ENCODE data around the gene SPATA21. TPM values are rescaled to one million over a fixed set of nuclear protein-coding genes. Genes with fewer than 3 reads are reported as not detected.

SPATA21 gene
- polyA plus RNA-seq, 1 donor (not counting 4 experiments of a cell fraction or from before 2014, with no cell fraction given): 0.04 TPM

DNA sequence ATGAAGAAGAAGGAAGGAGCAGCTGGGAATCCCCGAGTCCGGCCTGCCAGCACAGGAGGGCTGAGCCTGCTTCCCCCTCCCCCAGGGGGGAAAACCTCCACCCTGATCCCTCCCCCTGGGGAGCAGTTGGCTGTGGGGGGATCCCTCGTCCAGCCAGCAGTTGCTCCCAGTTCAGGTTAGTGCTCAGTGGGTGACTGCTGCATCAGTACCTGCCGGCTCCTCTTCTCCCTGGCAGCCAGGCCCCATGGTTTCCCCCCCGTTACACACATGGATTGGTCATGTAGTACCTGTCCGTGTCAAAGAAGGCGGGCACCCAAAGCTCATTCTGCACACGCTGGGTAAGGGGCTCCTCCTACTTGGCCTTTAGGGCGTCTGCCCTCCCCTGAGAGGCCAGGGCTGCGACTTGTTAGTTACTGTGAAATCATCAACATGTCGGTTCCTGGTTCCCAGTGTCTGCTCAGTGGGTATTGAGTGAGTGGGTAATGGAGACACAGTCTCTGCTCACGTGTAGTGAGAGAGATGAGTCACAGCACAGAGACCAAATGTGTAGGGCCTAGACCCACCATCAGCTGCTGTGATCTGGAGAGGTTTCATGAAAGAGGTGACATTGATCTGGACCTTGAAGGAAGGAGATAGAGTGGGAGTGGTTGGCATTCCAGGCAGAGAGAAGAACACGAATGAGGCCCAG, 14.8 kb upstream of the SPATA21 start:
- Histone ChIP-seq H3K27me3 (ENCODE audit: control insufficient read depth, extremely low read depth, insufficient read depth, low read length) (no peaks in the 10 kb centered on the region), H2AFZ (ENCODE audit: control insufficient read depth, low read length) (no peak overlapping the region), H3K9me1 (ENCODE audit: control insufficient read depth, extremely low read depth, insufficient read depth, low read length) (no peaks in the 10 kb centered on the region), H3K9ac (ENCODE audit: control insufficient read depth, extremely low read depth, insufficient read depth, low read length) (no peak overlapping the region), H3K79me2 (ENCODE audit: control insufficient read depth, insufficient read depth, low read length) (peaks cover 26% of the 10 kb centered on the region), H3K4me2 (ENCODE audit: control insufficient read depth, extremely low read depth, insufficient read depth, low read depth, low read length) (no peak overlapping the region), H3K4me3 (ENCODE audit: control insufficient read depth in 2 of 3, extremely low read depth in 1 of 3, insufficient read depth in 2 of 3, low read depth in 1 of 3, low read length in 3 of 3) (no peak overlapping the region), H3K36me3 (ENCODE audit: control insufficient read depth in 2 of 2, extremely low read depth in 1 of 2, insufficient read depth in 2 of 2, low read length in 2 of 2) (peaks cover 49% of the 10 kb centered on the region in 2 experiments), H3K9me3 (ENCODE audit: control insufficient read depth, low read depth, low read length) (no peaks in the 10 kb centered on the region), H3K27ac (ENCODE audit: control insufficient read depth, insufficient read depth, low read length) (no peak overlapping the region), H4K20me1 (ENCODE audit: control insufficient read depth, extremely low read depth, insufficient read depth, low read length) (no peaks in the 10 kb centered on the region), H3K4me1 (ENCODE audit: control insufficient read depth, extremely low read depth, insufficient read depth, low read length) (no peaks in the 10 kb centered on the region)
- DNase-seq (ENCODE audit: low read depth, low spot score): no peak
- FAIRE-seq: no peak
- TF ChIP-seq, protein P1, sequence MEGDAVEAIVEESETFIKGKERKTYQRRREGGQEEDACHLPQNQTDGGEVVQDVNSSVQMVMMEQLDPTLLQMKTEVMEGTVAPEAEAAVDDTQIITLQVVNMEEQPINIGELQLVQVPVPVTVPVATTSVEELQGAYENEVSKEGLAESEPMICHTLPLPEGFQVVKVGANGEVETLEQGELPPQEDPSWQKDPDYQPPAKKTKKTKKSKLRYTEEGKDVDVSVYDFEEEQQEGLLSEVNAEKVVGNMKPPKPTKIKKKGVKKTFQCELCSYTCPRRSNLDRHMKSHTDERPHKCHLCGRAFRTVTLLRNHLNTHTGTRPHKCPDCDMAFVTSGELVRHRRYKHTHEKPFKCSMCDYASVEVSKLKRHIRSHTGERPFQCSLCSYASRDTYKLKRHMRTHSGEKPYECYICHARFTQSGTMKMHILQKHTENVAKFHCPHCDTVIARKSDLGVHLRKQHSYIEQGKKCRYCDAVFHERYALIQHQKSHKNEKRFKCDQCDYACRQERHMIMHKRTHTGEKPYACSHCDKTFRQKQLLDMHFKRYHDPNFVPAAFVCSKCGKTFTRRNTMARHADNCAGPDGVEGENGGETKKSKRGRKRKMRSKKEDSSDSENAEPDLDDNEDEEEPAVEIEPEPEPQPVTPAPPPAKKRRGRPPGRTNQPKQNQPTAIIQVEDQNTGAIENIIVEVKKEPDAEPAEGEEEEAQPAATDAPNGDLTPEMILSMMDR (optimal IDR thresholded peaks at IDR 0.05 in 1 of 3, IDR thresholded peaks at IDR 0.05 in 1 of 3, conservative IDR thresholded peaks at IDR 0.05 in 1 of 3; ENCODE audit: extremely low read depth in 1 of 3, insufficient read depth in 2 of 3, low read length in 3 of 3): no peak
- TF ChIP-seq EZH2 (IDR thresholded peaks at IDR 0.05; ENCODE audit: low read length): no peak
- dilution Hi-C loops (cut with MboI; ENCODE audit: extremely low pct_ligation_motif_present, low sequenced_read_pairs): no loop called here

DNA sequence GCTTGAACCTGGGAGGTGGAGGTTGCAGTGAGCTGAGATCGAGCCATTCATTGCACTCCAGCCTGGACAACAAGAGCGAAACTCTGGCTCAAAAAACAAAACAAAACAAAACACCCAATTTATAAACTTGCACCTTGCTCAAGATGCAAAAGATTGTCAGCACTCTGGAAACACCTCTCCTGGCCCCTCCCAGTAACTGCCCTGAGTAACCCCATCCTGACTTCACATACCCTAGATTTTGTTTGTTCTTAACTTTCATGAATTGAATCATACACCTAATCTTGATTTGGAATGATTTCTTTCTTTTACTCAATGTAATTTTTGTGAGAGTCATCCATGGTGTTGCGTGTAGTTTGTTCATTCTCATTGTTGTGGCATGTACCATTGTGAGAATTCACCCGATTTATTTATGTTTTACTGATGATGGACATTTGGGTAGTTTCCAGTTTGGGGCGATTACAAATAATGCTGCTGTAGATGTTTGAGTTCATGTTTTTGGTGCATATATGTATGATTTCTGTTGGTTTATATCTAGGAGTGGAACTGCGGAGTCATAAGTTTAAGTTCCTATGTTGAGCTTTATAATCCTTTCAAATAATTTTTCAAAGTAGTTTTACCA, 13.7 kb upstream of the SPATA21 start:
- H3K4me1 ChIP-seq (ENCODE audit: control insufficient read depth, extremely low read depth, insufficient read depth, low read length): no peaks in the 10 kb centered on the region
- no peak for DNase-seq (ENCODE audit: low read depth, low spot score)
- H3K4me3 ChIP-seq (ENCODE audit: control insufficient read depth in 2 of 3, extremely low read depth in 1 of 3, insufficient read depth in 2 of 3, low read depth in 1 of 3, low read length in 3 of 3): no peak overlapping the region
- FAIRE-seq: no peak
- H3K9me3 ChIP-seq (ENCODE audit: control insufficient read depth, low read depth, low read length): no peaks in the 10 kb centered on the region
- H2AFZ ChIP-seq (ENCODE audit: control insufficient read depth, low read length): no peak overlapping the region
- H4K20me1 ChIP-seq (ENCODE audit: control insufficient read depth, extremely low read depth, insufficient read depth, low read length): no peaks in the 10 kb centered on the region
- no peaks in the 10 kb centered on the region for H3K27me3 ChIP-seq (ENCODE audit: control insufficient read depth, extremely low read depth, insufficient read depth, low read length)
- no peak overlapping the region for H3K9ac ChIP-seq (ENCODE audit: control insufficient read depth, extremely low read depth, insufficient read depth, low read length)
- H3K27ac ChIP-seq (ENCODE audit: control insufficient read depth, insufficient read depth, low read length): no peak overlapping the region
- no peaks in the 10 kb centered on the region for H3K9me1 ChIP-seq (ENCODE audit: control insufficient read depth, extremely low read depth, insufficient read depth, low read length)
- H3K4me2 ChIP-seq (ENCODE audit: control insufficient read depth, extremely low read depth, insufficient read depth, low read depth, low read length): no peak overlapping the region
- TF ChIP-seq EZH2 (IDR thresholded peaks at IDR 0.05; ENCODE audit: low read length): no peak
- TF ChIP-seq, protein P1 (optimal IDR thresholded peaks at IDR 0.05 in 1 of 3, IDR thresholded peaks at IDR 0.05 in 1 of 3, conservative IDR thresholded peaks at IDR 0.05 in 1 of 3; ENCODE audit: extremely low read depth in 1 of 3, insufficient read depth in 2 of 3, low read length in 3 of 3): no peak
- H3K79me2 ChIP-seq (ENCODE audit: control insufficient read depth, insufficient read depth, low read length): peaks cover 30% of the 10 kb centered on the region
- dilution Hi-C loops (cut with MboI; ENCODE audit: extremely low pct_ligation_motif_present, low sequenced_read_pairs): no loop called here
- H3K36me3 ChIP-seq (ENCODE audit: control insufficient read depth in 2 of 2, extremely low read depth in 1 of 2, insufficient read depth in 2 of 2, low read length in 2 of 2): peaks cover 46 to 50% of the 10 kb centered on the region in 2 experiments
